COLO668 (cell line): Measurements from ENCODE around the gene PRKCA.

ENCODE experiments used
- DNase-seq: peaks from one replicate; lab custom pipeline; 2025; ENCODE audit not compliant: unreplicated experiment; lab: John Stamatoyannopoulos, UW

Gene PRKCA

DNA sequence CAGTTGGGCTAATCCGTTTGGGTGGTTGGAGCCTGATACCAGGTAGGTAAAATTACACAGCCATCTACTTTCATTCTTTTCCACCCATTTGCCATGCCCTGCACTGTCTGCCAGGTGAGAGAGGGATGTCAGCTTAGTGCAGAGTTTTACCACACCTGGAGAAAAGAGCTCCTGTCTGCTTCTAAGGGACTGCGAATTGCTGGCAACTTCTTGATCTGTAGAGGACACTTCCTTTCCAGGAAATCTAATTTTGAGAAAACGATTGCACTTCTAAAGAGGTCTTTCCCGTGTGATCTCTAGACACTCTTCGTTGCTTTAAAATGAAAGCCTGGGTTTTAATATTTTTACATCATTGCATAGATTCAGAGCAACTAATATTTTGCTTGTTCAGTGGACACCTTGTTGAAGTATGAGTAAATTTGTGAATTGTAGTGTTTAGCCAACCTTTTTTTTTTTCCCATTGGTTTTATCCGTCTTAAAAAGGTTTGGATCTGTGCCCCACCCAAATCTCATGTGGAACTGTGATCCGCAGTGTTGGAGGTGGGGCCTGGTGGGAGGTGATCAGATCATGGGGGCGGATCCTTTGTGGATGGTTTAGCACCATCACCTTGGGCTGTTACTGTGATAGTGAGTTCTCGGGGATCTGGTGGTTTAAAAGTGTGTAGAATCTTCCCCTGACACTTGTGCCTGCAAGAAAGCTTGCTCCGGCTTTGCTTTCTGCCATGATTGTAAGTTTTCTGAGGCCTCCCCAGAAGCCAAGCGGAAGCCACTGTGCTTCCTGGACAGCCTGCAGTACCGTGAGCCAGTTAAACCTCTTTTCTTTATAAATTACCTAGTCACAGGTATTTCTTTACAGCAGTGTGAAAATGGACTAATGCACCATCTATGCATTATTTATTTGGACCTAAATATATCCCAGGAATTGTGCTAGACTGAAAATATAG lies 104.6 kb downstream of the PRKCA start:
- DNase-seq = no peak

DNA sequence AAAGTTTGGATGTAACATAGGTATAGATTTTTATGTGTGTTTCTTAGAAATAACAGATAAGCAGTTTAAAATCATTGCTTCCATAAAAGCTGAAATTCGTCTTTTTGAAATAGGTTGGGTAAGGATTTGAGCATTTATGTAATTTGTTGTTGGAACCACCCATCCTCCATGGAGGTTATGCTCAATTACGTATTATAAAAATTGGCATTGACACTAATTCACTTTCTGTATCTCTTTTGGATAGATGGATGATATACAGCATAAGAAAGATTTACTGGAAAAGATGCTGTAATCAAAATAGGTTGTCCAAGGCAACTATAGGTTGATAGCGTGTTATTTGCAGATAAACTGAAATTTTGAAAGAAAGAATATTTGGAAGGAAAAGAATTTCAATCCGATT lies 105.5 kb downstream of the PRKCA start:
- DNase-seq = no peak

DNA sequence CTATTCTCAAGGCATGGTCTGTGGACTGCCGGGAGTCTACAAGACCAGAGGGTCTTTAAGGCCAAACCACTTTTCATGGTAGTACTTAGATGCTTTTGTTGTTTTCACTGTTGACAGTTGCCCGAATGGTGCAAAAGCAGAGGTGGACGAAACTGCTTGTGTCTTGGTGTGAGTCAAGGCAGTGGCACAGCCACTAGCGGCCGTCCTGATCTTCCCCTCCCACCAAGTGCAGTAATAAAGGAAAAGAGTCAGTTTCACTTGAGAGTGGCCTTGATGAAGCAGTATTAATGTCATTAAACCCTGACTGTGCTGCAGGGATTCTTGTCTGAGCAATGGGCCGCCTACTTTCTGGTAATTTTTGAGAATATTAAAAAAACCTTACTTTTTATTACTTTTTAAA lies 109.1 kb downstream of the PRKCA start:
- no peak for DNase-seq

DNA sequence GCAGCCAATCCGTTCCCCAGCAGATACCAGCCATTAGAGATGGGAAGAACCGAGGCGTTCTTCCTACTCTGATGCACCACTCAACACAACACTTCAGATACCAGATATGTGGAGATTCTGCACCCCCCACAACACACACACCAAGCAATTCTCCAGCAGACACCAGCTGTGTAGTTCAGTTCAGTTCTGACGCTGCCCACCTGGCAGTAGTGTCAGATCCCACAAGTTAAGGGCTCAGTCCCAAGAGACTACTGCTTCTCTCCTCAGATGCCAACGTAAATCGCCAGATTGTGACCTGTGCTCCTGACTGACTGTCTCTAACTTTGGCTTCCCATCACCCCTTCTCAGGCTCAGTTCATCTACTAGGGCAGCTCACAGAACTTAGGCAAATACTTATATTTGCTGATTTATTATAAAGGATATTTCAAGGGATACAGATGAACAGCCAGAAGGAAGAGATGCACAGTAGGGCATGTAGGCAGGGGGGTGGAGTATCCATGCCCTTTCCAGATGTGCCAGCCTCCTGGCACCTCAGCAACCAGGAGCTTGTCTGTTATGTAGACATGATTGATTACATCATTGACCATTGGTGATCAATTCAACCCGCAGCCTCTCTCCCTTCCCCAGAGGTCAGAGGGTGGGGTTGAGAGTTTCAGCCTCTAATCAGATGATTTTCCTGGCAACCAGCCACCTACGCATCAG lies 110.6 kb downstream of the PRKCA start:
- DNase-seq = no peak

DNA sequence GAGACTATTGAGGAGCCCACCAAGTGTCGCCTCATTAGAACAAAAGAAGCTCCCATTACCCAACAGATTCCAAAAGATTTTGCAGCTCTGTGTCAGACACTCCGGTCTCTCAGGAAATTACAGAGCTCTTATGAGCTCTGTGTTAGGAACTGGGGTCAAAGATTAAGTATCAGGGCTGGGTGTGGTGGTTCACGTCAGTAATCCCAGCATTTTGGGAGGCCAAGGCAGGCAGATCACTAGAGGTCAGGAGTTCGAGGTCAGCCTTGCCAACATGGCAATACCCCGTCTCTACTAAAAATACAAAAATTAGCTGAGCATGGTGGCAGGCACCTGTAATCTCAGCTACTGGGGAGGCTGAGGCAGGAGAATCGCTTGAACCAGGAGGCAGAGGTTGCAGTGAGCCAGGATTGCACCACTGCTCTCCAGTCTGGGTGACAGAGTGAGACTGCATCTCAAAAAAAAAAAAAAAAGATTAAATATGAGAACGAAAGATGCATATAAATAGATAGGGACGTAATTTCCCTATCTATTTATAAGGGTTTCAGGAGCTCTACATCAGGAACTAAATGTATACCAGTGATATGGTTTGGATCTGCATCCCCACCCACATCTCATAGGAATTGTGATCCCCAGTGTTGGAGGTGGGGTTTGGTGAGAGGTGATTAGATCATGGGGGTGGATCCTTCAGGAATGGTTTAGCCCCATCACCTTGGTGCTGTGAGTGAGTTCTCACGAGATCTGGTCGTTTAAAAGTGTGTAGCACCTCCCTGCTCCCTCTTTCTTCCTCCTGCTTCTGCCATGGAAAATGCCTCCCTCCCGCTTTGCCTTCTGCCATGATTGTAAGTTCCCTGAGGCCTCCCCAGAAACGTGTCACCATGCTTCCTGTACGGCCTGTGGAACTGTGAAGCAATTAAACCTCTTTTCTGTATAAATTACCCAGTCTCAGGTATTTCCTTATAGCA lies 111.4 kb downstream of the PRKCA start:
- no peak for DNase-seq

DNA sequence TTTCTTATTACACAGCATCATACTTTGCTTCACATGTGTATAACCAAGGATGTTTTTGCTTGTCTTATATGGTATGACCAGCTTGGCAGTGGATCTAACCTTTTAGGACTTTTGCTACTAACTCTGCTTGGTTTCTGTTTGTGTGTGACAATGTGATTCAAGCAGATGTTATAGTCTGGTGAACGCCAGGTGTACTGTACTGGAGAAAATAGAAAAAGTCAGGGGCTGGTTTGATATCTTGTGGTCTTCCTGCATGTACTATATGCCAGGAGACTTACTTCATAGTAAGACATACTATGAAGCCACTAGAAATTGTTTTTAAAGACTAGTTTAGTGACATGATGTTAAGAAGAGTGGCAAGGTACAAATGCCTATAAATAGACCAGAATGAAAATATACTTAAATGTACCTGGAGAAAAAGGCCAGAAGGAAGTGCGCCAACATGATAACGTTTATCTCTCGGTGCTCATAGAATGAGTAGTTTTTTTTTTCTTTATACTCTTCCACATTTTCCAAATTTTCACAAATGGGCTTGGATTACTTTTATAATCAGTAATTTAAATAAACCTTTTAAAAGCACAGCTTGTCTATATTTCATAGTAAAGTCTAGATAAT lies 112.3 kb downstream of the PRKCA start:
- peak; percentile 2 for DNase-seq

DNA sequence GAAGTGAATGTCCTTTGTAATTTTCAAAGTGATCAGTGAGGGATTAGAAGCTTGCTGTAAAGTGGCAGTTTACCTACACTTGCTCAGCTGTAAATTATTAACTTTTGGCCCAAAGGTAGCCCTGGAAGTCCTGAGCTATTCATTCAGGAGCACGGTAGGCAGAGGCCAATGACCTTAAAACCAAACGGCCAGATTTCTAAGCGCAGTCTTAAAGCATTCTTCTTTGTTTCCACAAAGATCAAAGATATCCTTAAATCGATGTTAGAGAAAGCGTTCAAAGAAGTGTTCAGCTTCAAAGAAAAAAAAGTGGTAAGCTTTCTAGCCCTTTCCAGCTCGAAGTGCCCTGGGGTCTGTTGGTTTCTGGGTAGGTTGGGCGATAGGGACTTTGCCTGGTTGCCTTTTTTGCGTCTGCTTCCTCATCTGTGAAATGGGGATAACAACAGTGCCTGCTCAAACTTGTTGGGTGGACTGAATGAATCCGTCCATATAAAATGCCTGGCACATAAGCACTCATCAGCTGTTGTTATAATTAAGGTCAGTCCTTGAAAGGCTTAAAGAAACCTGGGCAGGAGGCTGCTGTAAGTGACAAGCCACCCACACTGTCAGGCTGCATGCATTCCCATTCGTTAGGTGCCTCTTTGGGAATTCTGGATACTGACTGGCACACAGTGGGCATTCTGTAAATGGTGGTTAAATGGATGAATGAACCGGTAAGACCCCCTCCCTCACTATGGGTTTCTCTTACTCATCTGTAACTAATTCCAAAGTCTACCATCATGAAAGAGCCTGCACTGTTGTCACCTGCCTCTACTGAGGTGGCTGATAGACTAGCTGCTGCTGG lies 113.2 kb downstream of the PRKCA start:
- DNase-seq = peak; percentile 13

DNA sequence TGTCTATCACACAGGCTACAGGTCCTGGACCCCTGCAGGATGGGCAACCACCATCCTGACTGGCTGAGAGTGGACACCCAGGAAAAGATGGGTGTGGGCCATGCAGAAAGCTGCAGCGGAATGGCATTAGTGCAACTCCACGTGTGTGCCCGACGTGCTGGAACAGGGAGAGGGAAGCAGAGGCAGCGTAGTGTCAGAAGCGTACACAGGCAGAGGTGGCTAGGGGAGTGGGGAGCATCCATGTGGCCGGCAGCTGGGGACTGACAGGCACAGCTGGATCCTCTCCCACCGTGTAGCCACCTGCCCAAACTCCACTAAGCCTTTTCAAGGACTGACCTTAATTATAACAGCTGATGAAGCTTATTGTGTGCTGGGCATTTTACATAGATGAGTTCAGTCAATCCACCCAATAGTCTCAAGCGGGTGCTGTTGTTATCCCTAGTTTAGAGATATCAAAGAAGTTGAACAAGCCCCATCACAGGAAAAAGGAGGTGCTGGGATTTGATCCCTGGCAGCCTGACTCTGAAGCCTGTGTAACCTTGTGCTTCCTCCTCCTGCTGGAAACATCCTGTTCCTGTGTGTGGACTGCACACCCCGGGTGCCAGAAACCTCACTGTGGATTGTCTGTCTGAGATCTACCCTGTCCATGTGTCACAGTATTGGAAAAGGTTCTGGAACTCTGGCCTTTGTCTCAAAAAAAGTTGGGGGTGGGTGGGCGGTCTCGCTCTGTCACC lies 114.0 kb downstream of the PRKCA start:
- DNase-seq = peak; percentile 32

DNA sequence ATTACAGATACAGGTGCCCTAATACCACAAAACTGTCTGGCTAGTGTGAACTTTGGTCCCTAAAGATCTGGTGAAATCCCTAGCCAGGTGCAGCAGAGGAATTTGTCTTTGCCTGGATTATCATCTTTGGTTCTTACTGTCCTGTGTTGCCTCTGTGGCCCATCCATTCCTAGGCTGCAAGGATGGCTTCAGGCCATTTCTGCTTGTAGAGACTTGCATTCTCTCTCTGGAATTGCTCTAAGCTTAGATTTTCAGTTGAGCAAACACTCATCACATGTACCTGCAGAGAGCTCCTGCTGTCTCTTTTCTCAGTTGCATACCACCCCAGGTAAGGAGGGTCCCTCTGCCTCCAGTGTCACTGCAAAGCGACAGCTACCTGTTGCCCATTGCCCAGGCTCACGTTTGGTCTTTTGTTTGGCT lies 114.9 kb downstream of the PRKCA start:
- peak; percentile 4 for DNase-seq

DNA sequence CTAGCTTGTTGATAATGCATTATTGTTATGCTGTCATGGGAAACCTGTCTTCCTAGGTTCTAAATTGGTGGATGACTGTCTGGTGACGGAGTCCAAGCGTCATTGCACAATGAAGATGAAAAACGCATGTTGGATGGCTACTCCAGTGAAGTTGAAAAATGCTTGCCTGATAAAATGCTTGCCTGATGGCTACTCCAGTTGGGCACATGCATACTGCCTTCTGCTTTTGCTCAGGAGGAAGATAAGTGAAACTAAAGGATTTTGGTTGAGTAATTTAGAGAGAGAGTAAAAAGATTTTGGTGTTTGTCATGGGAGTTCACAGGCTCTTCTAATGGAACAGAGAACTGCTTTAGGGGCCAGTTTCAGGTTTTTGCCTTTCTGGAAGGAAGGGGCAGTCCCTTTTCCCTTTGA lies 118.6 kb downstream of the PRKCA start:
- no peak for DNase-seq

DNA sequence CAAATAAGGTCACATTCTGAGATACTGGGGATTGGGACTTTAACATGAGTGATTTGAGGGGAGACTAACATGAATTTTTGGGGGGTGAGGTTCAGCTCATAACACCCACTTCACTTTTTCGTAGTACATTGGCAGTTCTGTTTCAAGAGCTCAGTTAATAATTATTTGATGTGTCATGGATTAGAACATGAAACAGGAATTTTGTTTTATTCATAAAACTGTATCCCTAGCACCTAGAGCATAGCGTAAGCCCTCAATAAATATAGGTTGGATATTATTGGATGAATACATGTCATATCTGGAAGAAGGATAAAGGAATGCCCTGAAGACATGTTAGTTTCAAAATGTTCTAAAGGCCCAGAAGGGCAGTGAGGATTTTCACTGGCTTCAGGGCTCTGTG lies 119.8 kb downstream of the PRKCA start:
- DNase-seq = no peak

DNA sequence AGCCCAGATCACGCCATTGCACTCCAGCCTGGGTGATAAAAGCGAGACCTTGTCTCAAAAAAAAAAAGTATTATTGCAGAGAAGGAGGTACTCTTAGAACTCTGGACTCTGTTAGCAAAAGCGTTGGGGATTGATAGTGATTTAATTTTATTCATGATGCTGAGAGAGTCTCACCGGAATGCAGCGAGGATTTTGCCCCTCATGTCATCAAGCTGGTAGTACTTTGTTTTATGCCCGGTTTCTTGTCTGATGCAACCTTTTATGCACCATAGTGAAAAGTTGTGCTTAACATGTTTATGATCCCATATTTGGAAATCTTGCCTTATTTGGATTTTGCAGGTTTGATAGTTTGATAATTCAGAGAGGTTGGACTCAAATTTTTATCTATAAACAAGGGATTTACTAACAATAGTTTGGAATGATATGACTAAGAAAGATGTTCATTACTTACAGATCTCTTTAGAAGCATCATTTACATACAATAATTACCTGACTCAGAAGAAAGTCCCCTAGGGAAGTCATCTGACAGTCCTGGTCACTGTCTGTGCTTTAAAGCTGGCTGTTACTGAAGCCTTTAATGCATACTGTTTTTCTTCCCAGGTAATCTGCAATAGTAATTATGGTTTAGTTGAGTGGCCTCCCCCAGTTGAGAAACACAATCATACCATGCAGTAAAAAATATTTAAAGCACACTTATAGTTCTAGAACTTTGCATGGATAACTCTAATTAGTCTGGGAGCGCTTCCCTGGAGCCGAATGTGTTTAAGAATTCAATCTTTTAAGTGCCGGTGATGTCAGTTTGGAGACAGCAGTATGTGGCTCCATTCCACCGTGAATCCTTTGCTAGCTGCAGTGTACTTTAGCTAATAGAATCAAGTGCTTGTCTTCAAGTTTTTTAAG lies 120.9 kb downstream of the PRKCA start:
- DNase-seq = no peak

DNA sequence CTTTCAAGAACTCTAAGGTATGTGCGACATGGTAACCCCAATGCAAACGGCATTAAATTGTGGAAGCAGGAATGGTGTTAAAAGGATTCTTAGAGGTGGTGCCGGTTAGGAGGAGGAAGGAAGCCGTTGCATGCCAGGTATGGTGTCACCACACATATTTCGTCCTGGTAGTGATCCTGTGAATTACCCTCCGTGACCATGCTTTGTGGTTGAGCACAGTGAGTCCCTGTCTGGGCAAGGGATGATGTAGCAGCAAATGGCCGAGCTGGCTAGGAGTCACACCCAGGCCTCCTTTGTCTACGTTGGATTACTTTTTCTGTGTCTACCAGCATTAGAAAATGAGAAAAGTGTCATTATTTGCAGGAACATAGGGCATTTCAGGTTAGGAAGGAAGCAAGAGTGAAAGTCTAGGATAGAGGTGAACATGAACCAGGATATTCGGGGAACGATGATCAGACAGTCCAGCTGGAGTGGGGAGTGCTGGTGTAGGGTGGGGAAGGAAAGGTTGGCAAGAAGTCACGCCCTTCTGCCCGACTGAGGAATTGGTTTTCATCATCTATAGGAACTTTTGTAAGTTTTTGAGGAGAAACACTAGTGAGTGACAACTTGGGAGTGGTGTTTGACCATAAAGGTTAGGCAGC lies 123.5 kb downstream of the PRKCA start:
- DNase-seq = no peak

DNA sequence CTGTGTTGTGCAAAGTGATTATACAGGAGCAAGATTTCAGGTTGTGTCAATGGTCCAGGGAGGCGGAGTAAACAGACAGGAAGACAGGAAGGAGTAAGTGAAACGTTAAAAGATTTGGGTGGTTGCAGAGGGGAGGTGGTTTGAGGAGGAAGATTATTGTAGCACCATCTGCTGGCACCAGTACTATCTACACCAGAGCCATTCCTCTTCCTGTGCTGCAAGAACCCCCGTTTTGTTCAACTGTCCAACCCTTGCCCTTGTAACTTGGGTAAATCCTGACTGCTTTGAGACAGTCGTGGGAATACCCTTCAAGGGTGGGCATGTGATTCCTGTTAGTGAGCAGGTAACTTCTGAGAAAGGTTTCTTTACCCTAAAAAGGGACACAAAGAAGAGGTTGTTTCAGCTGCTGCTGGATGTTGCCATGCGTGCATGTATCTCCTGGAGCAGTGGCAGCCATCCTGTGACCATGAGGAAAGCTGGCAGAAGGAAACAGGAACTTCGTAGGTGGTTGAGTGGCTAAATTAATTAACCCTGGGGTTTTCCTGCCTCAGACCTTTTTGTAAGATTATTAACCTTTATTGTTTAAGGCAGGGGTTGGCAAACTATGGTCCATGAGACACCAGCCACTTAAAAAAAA lies 124.1 kb downstream of the PRKCA start:
- no peak for DNase-seq

DNA sequence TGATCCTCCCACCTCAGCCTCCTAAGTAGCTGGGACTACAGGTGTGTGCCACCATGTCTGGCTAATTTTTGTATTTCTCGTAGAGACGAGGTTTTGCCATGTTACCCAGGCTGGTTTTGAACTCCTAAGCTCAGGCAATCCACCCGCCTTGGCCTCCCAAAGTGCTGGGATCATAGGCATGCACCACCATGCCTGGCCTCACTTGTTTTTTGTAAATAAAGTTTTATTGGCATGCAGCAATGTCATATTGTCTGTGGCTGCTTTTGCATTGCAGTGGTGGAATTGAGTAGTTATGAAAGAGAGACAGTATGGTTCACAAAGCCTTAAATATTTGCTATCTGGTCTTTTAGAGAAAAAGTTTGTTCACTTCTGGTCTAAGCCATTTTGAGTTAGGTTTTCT lies 124.7 kb downstream of the PRKCA start:
- DNase-seq = no peak

DNA sequence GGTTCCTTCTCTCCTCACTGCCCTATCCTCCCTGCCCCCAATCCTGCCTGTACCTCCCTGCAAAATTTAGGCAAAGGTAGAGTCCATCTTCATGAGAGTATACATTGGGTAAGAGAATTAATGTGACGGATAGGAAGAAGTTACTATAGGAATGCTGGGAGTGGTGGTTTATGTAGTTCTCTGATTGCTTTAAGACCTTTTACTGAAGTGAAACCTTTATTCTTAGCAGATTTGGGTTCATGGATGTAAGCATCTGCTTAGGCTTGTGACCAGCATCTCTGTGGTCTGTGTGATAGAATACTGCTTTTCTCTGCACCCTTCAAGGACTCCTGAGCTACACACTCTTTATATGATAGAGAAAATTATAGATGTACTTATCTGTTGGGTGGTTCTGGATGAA lies 127.3 kb downstream of the PRKCA start:
- DNase-seq = no peak
